GM12873 (cell line): ENCODE measurements around the gene TPBGL.

Experiments used
- TF ChIP-seq, protein P1 (sequence below): IDR thresholded peaks from 2 replicates; pipeline ENCODE4 v1.5.1; 2012; ENCODE audit warnings: low read depth, mild to moderate bottlenecking, moderate library complexity, low read length, control low read depth; ENCODE audit not compliant: insufficient read depth; ENCODE audit errors: missing control alignments

The TPBGL gene, protein sequence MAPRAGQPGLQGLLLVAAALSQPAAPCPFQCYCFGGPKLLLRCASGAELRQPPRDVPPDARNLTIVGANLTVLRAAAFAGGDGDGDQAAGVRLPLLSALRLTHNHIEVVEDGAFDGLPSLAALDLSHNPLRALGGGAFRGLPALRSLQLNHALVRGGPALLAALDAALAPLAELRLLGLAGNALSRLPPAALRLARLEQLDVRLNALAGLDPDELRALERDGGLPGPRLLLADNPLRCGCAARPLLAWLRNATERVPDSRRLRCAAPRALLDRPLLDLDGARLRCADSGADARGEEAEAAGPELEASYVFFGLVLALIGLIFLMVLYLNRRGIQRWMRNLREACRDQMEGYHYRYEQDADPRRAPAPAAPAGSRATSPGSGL

DNA sequence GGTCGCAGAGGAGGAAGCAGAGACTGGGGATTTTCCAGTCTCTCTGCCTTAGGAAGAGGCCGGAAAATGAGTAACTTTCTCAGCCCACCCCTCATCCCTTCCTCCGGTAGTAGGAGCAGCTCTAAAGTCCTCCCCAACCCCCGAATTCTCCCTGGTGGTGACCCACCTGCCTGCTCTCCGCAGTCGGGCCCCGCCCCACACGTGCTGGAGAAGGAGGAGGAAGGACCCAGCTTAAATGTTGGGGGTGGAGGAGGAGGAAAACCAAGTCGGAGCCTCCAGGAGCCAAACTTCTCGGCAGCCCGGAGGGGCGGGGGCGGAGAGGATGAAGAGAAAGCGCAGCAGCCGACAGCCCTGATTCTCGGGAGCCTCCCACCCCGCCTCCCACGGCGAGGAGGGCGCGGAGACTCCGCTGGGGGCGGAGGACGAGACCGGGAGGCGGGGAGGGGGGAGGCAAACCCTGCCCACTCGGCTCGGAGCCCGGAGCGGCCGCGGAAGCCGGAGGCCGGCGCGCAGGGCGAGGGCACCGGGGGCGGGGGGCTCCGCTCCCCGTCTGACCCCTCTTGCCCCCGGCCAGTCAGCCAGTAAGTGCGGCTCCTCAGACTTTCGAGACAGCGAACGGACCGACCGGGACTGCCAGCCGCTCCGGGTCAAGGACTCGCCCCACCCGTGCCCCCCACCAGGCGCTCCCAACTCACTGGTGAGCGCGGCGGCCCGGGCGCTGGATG lies at the start of gene TPBGL:
Gene TPBGL, plus strand, starts transcription at position 464 of the 725 bp plus-strand sequence. CDS start 276 bp downstream, outside the sequence.
- TF ChIP-seq, protein P1, sequence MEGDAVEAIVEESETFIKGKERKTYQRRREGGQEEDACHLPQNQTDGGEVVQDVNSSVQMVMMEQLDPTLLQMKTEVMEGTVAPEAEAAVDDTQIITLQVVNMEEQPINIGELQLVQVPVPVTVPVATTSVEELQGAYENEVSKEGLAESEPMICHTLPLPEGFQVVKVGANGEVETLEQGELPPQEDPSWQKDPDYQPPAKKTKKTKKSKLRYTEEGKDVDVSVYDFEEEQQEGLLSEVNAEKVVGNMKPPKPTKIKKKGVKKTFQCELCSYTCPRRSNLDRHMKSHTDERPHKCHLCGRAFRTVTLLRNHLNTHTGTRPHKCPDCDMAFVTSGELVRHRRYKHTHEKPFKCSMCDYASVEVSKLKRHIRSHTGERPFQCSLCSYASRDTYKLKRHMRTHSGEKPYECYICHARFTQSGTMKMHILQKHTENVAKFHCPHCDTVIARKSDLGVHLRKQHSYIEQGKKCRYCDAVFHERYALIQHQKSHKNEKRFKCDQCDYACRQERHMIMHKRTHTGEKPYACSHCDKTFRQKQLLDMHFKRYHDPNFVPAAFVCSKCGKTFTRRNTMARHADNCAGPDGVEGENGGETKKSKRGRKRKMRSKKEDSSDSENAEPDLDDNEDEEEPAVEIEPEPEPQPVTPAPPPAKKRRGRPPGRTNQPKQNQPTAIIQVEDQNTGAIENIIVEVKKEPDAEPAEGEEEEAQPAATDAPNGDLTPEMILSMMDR, result no peak

DNA sequence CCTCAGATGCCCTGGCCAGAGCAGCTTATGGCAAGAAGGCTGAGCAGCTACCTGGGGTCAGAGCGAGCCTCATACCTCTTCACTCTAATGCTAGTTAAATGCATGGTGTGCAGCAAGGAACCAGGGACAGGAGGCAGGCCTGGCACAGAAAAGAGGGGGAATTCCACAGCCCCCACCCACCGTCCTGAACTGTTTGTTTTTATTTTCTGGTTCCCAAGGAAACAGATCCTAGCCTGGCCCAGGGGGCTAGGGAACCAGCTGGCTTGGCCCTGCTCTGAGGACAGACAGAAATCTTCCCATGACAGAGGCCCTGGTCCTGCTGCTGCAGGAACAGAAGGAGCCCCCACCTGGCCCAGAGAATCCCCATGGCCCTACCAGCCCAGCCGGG lies 49.2 kb upstream of the TPBGL start:
- TF ChIP-seq, protein P1, result no peak

DNA sequence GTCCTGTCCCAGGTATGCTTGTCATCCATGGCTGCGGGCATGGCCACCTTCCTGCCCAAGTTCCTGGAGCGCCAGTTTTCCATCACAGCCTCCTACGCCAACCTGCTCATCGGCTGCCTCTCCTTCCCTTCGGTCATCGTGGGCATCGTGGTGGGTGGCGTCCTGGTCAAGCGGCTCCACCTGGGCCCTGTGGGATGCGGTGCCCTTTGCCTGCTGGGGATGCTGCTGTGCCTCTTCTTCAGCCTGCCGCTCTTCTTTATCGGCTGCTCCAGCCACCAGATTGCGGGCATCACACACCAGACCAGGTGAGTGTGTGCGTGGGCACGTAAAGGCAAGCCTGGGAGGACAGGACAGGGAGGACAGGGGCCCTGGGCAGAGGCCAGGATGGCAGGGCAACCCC lies 47.3 kb upstream of the TPBGL start:
- TF ChIP-seq, protein P1, result no peak

DNA sequence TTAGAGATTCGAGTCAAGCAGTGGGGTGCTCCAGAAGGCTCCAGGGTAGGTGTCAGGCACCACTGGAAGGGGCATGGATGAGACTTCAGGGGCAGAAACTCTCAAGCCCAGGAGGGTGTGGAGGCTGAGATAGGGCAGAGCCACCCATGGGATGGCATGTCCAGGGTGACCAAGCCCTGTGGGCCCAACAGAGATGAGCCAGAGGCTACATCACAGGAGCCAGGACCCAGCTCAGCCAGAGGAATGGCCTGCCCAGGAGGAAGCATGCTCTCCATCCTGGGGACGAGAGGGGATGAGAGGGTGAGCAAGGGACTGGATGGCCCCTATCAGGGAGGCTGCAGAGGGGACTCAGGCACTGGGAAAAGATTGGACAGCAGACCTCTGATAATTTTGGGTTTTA lies 46.9 kb upstream of the TPBGL start:
- TF ChIP-seq, protein P1, result no peak

DNA sequence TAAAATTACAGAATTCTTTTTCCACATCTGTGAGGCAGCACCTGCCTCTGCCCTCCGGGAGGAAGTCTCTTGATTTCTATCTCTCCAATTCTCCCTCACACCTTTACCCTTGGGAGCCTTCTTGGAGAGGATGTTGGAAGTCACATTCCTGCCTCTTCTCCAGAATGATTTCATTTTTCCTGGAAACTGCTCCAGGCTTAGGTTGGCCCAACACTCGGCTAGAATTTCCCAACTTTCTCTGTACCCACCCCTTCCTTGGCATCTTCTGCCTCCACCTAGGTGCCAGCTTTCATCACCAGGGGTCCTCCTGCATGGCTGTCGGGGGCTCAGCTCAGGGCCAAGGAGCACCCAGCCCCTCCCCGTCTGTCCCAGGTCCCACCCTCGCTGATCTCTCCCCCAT lies 46.4 kb upstream of the TPBGL start:
- TF ChIP-seq, protein P1, result no peak

DNA sequence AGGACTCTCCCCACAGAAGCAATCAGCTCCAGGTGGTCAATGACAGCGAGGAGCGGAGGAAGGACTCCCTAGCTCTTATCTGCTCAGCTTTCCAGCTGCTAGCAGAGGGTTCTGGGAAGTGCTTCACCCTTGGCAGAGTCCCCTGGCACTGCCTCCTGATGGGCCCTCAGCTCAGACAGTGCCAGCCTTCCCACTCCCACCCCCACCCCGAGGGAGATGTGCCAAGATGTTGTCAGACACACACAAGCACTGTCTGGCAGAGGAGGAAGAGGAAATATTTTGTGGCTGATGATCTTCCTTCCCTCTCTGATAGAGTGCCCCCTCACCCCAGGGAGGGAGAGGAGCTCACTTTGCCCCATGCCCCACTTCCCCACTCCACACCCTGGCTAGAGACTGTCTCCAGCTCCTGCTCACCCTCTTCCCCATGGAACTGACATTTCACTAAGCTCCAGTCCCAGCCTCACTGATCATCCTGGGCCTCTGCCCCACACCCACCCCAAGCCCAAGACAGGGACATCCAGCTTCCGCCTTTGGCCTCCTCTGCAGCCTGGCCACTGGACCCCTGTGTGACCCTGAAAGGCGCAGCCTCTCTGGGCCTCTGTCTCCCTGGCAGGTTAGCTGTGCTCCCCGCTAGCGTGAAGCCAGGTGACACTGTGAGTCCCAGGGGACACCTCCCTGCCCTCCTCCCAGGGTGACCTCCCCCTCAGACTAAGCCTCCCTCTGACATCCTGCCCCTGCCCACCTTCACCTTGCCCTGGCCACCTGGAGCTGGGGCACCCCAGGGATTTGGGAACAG lies 45.2 kb upstream of the TPBGL start:
- TF ChIP-seq, protein P1, result no peak

DNA sequence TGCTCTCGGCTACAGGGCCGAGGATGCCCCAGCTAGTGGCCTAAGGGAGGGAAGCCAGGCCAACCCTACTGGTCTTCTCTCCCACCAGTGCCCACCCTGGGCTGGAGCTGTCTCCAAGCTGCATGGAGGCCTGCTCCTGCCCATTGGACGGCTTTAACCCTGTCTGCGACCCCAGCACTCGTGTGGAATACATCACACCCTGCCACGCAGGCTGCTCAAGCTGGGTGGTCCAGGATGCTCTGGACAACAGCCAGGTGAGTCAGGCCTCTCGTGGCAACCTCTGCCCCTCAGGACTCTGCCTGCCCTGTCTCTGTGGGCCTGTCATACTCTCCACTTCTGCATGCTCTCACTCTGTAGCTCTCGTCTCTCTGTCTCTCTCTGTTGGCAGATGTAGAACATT lies 44.1 kb upstream of the TPBGL start:
- TF ChIP-seq, protein P1, result no peak
